OCI-LY3 (cell line): Measurements from ENCODE around the gene FRAT2.

Experiments
- H2AFZ ChIP-seq: fragments of 200-600, 300-600 bp; shearing (Covaris generic); 2 replicates; pipeline ENCODE4 v1.6.0; 2014; ENCODE audit warnings: antibody characterized with exemption, low read depth, low read length
- H3K27ac ChIP-seq: fragments of 200-600, 300-600 bp; sonication (generic); 2 replicates; pipeline ENCODE4 v1.5.1; 2014; ENCODE audit warnings: mild to moderate bottlenecking, low read length, moderate library complexity, mixed read lengths
- H3K27me3 ChIP-seq: fragments of 200-600, 300-600 bp; sonication (generic); 2 replicates; pipeline ENCODE4 v1.6.1; 2014; ENCODE audit warnings: low read depth, low read length, mixed read lengths
- H3K36me3 ChIP-seq: fragments of 200-600, 300-600 bp; sonication (generic); replicated peaks from 2 replicates; pipeline ENCODE3; 2014; ENCODE audit warnings: low read depth, low read length, mixed read lengths
- H3K4me1 ChIP-seq: fragments of 300-600, 200-600 bp; sonication (generic); 2 replicates; pipeline ENCODE4 v1.6.1; 2014; ENCODE audit warnings: low read length, mixed read lengths
- H3K4me2 ChIP-seq: fragments of 200-600, 300-600 bp; sonication (generic); 2 replicates; pipeline ENCODE4 v1.6.1; 2014; ENCODE audit warnings: low read length, mixed read lengths
- H3K4me3 ChIP-seq: fragments of 300-600, 200-600 bp; sonication (generic); 2 replicates; pipeline ENCODE4 v1.5.1; 2014; ENCODE audit warnings: antibody characterized with exemption, mild to moderate bottlenecking, low read length, moderate library complexity
- H3K79me2 ChIP-seq: fragments of 300-600, 200-600 bp; shearing (Covaris generic); 2 replicates; pipeline ENCODE4 v1.6.1; 2014; ENCODE audit warnings: mild to moderate bottlenecking, low read length, mixed read lengths
- H3K9ac ChIP-seq: fragments of 300-600, 200-600 bp; shearing (Covaris generic); 2 replicates; pipeline ENCODE4 v1.6.0; 2014; ENCODE audit warnings: mild to moderate bottlenecking, low read length, moderate library complexity
- H3K9me3 ChIP-seq: fragments of 200-600, 300-600 bp; shearing (Covaris generic); 2 replicates; pipeline ENCODE4 v1.6.1; 2014; ENCODE audit warnings: low read length, mixed read lengths; ENCODE audit not compliant: insufficient read depth
- H4K20me1 ChIP-seq: fragments of 200-600, 300-600 bp; sonication (generic); 2 replicates; pipeline ENCODE4 v1.6.1; 2016; ENCODE audit warnings: low read length, mixed read lengths; ENCODE audit not compliant: insufficient read depth
- CTCF ChIP-seq: fragments of 200-600, 300-600 bp; sonication (generic); IDR thresholded peaks from 2 replicates; pipeline ENCODE4 v1.5.1; 2014; ENCODE audit warnings: antibody characterized with exemption, low read length, low read depth
- EZH2phosphoT487 ChIP-seq: fragments of 200-600 bp; shearing (Covaris generic); IDR thresholded peaks from 2 replicates; pipeline ENCODE4 v1.6.1; 2018; ENCODE audit warnings: antibody characterized with exemption, mixed run types, low read depth

Gene FRAT2

GRCh38 chr10:97334370-97335175 is at the start of gene FRAT2:
Gene FRAT2, minus strand, starts transcription at chr10:97334729. Its CDS starts 157 bp downstream, at chr10:97334572.
- H4K20me1 ChIP-seq: no peaks in the 10 kb centered on the region
- no peaks in the 10 kb centered on the region for H3K9me3 ChIP-seq
- peak within 1 kb of the TSS; percentile 71 for H2AFZ ChIP-seq
- peaks cover 20% of the 10 kb centered on the region for H3K27me3 ChIP-seq
- H3K36me3 ChIP-seq: no peaks in the 10 kb centered on the region
- H3K4me2 ChIP-seq: peak within 1 kb of the TSS; percentile 91
- peak within 1 kb of the TSS; percentile 60 for H3K27ac ChIP-seq
- peak within 1 kb of the TSS; percentile 76 for H3K9ac ChIP-seq
- TF ChIP-seq CTCF: no peak
- TF ChIP-seq EZH2phosphoT487: no peak
- peak within 1 kb of the TSS; percentile 90 for H3K4me3 ChIP-seq
- H3K4me1 ChIP-seq: peaks cover 26% of the 10 kb centered on the region
- peaks cover 16% of the 10 kb centered on the region for H3K79me2 ChIP-seq

- H2AFZ ChIP-seq: no peak overlapping the region
- H3K27ac ChIP-seq: no peak overlapping the region
- H3K9me3 ChIP-seq: no peaks in the 10 kb centered on the region
- no peak overlapping the region for H3K4me3 ChIP-seq
- H3K79me2 ChIP-seq: no peaks in the 10 kb centered on the region
- no peak overlapping the region for H3K9ac ChIP-seq
- H4K20me1 ChIP-seq: no peaks in the 10 kb centered on the region
- no peak overlapping the region for H3K4me2 ChIP-seq
- TF ChIP-seq CTCF: no peak
- TF ChIP-seq EZH2phosphoT487: no peak
- H3K4me1 ChIP-seq: no peaks in the 10 kb centered on the region
- peaks cover 8% of the 10 kb centered on the region for H3K36me3 ChIP-seq
- no peaks in the 10 kb centered on the region for H3K27me3 ChIP-seq
These were observed 49.6 kb upstream of the FRAT2 start for GRCh38 chr10:97384156-97384555.

GRCh38 chr10:97383159-97383558 is 48.6 kb upstream of the FRAT2 start:
- no peak overlapping the region for H3K4me3 ChIP-seq
- H3K4me2 ChIP-seq: no peak overlapping the region
- H4K20me1 ChIP-seq: no peaks in the 10 kb centered on the region
- no peak overlapping the region for H3K9ac ChIP-seq
- H3K27me3 ChIP-seq: no peaks in the 10 kb centered on the region
- no peaks in the 10 kb centered on the region for H3K79me2 ChIP-seq
- no peak overlapping the region for H3K27ac ChIP-seq
- no peak overlapping the region for H2AFZ ChIP-seq
- no peaks in the 10 kb centered on the region for H3K4me1 ChIP-seq
- TF ChIP-seq CTCF (no peak), EZH2phosphoT487 (no peak)
- H3K9me3 ChIP-seq: no peaks in the 10 kb centered on the region
- H3K36me3 ChIP-seq: peaks cover 3% of the 10 kb centered on the region

- no peak overlapping the region for H3K4me3 ChIP-seq
- no peaks in the 10 kb centered on the region for H3K9me3 ChIP-seq
- H3K36me3 ChIP-seq: peaks cover 3% of the 10 kb centered on the region
These were observed 47.1 kb upstream of the FRAT2 start for GRCh38 chr10:97381626-97382025.

More at GRCh38 chr10:97381626-97382025, 47.1 kb upstream of the FRAT2 start:
- Histone ChIP-seq H3K79me2 (no peaks in the 10 kb centered on the region), H4K20me1 (no peaks in the 10 kb centered on the region), H3K4me1 (no peaks in the 10 kb centered on the region), H3K27ac (no peak overlapping the region), H3K27me3 (no peaks in the 10 kb centered on the region), H3K4me2 (no peak overlapping the region), H3K9ac (no peak overlapping the region), H2AFZ (no peak overlapping the region)
- no peak for TF ChIP-seq CTCF
- TF ChIP-seq EZH2phosphoT487: no peak
